A549 (cell line): Measurements from ENCODE around the gene HIPK1. TPM values are rescaled to one million over a fixed set of nuclear protein-coding genes. Genes with fewer than 3 reads are reported as not detected.
A peak's percentile ranks its signal among the peaks of the same experiment; 100 is the strongest.

Experiments used
- CEBPB ChIP-seq, 2 experiments: fragments of >200 bp in 1 of 2; sonication (Bioruptor Twin) in 1 of 2; formaldehyde crosslinking in 1 of 2; IDR thresholded peaks; 2 replicates each; pipeline ENCODE4 v1.6.1; 2012 to 2016
- CHD2 ChIP-seq: fragments of 150-350 bp; IDR thresholded peaks from 2 replicates; pipeline ENCODE4 v1.6.1; 2014; ENCODE audit warnings: low read length; ENCODE audit not compliant: partially characterized antibody
- CHD4 ChIP-seq: fragments of 200-600 bp; sonication (generic); IDR thresholded peaks from 2 replicates; pipeline ENCODE4 v1.6.1; 2016; ENCODE audit warnings: antibody characterized with exemption, mild to moderate bottlenecking, borderline replicate concordance
- EP300 ChIP-seq, 2 experiments: fragments of >200 bp; sonication (Bioruptor Twin); formaldehyde crosslinking; IDR thresholded peaks; 2 replicates in 1 of 2; 3 replicates in 1 of 2; pipeline ENCODE4 v1.6.1; 2016 to 2017
- FOXS1 ChIP-seq: fragments of 250-450 bp; sonication (Bioruptor Pico); IDR thresholded peaks from 2 replicates; pipeline ENCODE4 v1.5.0; 2020; ENCODE audit warnings: mild to moderate bottlenecking, moderate library complexity
- HOXA7 ChIP-seq: fragments of 250-450 bp; sonication (Bioruptor Pico); IDR thresholded peaks from 2 replicates; pipeline ENCODE4 v1.5.0; 2020; ENCODE audit warnings: mild to moderate bottlenecking, moderate library complexity
- HOXB13 ChIP-seq: fragments of 250-450 bp; sonication (Bioruptor Pico); IDR thresholded peaks from 2 replicates; pipeline ENCODE4 v1.5.0; 2020; ENCODE audit warnings: low read depth, mild to moderate bottlenecking, moderate library complexity
- HOXB5 ChIP-seq: fragments of 250-450 bp; sonication (Bioruptor Pico); IDR thresholded peaks from 2 replicates; pipeline ENCODE4 v1.5.0; 2020; ENCODE audit warnings: mild to moderate bottlenecking, moderate library complexity
- JUNB ChIP-seq: fragments of >200 bp; sonication (Bioruptor Twin); formaldehyde crosslinking; IDR thresholded peaks from 2 replicates; pipeline ENCODE4 v1.6.1; 2016
- NFE2L2 ChIP-seq: fragments of 150-350 bp; conservative IDR thresholded peaks from 2 replicates; pipeline ENCODE4 v1.6.1; 2014; ENCODE audit warnings: low read length
- PHF8 ChIP-seq: fragments of 200-600 bp; sonication (generic); IDR thresholded peaks from 2 replicates; pipeline ENCODE4 v1.6.1; 2016; ENCODE audit warnings: low read depth, mild to moderate bottlenecking, antibody characterized with exemption, moderate library complexity, borderline replicate concordance
- POLR2AphosphoS2 ChIP-seq: conservative IDR thresholded peaks from 2 replicates; pipeline ENCODE4 v1.6.1; 2012; ENCODE audit warnings: low read length, improper control_type of control experiment, inconsistent platforms
- RARB ChIP-seq: fragments of 250-450 bp; sonication (Bioruptor Pico); IDR thresholded peaks from 2 replicates; pipeline ENCODE4 v1.8.0; 2021; ENCODE audit warnings: mild to moderate bottlenecking, moderate library complexity
- RCOR1 ChIP-seq: fragments of 150-350 bp; IDR thresholded peaks from 2 replicates; pipeline ENCODE4 v1.6.1; 2014; ENCODE audit warnings: antibody characterized with exemption, low read length, low read depth
- REST ChIP-seq: fragments of 200-600 bp; sonication (generic); IDR thresholded peaks from 2 replicates; pipeline ENCODE4 v1.6.1; 2016; ENCODE audit warnings: antibody characterized with exemption, mild to moderate bottlenecking, moderate library complexity
- RNF2 ChIP-seq: fragments of 200-600 bp; sonication (generic); IDR thresholded peaks from 2 replicates; pipeline ENCODE4 v1.6.1; 2016; ENCODE audit warnings: low read depth, mild to moderate bottlenecking, antibody characterized with exemption, moderate library complexity, borderline replicate concordance
- SREBF2 ChIP-seq: fragments of 450-650 bp; IDR thresholded peaks from 2 replicates; pipeline ENCODE4 v1.6.1; 2014; ENCODE audit warnings: mild to moderate bottlenecking, moderate library complexity
- TFCP2L1 ChIP-seq: fragments of 250-450 bp; sonication (Bioruptor Pico); IDR thresholded peaks from 2 replicates; pipeline ENCODE4 v1.5.0; 2021; ENCODE audit warnings: mild to moderate bottlenecking
- TP53 ChIP-seq: fragments of 250-450 bp; sonication (Bioruptor Pico); IDR thresholded peaks from 2 replicates; pipeline ENCODE4 v1.5.0; 2021; ENCODE audit warnings: mild to moderate bottlenecking, moderate library complexity
- USF2 ChIP-seq: fragments of 450-650 bp; IDR thresholded peaks from 2 replicates; pipeline ENCODE4 v1.6.1; 2014; ENCODE audit warnings: antibody characterized with exemption
- ZSCAN20 ChIP-seq: fragments of 250-450 bp; sonication (Bioruptor Pico); IDR thresholded peaks from 2 replicates; pipeline ENCODE4 v1.8.0; 2022; ENCODE audit warnings: mild to moderate bottlenecking, moderate library complexity
- polyA plus RNA-seq, 4 experiments: library from polyadenylated mRNA; depleted of rRNA in 3 of 4; stranded (reverse); fragments of >200 nt; fragmentation: RNase III in 1 of 4; extraction: RNeasy Plus Mini Kit Qiagen cat#74134 plus additional on column Dnase treatment in 1 of 4; gene quantifications; 2 replicates in 3 of 4; 3 replicates in 1 of 4; pipeline ENCODE4 v1.2.3, GENCODE V29; 2011 to 2017
- TF ChIP-seq, protein P1 (sequence below): fragments of 250-450 bp; sonication (Bioruptor Pico); IDR thresholded peaks from 2 replicates; pipeline ENCODE4 v1.5.0; 2020; ENCODE audit warnings: low read depth, mild to moderate bottlenecking, moderate library complexity
- TF ChIP-seq, protein P2 (sequence below): fragments of >200 bp; sonication (Bioruptor Twin); formaldehyde crosslinking; IDR thresholded peaks from 3 replicates; pipeline ENCODE4 v1.5.1; 2016
- TF ChIP-seq, protein P3 (sequence below): IDR thresholded peaks from 2 replicates; pipeline ENCODE4 v1.6.1; 2012; ENCODE audit warnings: low read depth, borderline replicate concordance

HIPK1 gene
- polyA plus RNA-seq, 2 of the 4 experiments (the other 2 are of a cell fraction), result 11.3 to 27.4 TPM

GRCh38 chr1:113904674-113905434 is 24.3 kb upstream of the HIPK1 start, which contains the start of the genes AP4B1 and DCLRE1B (continued):
- TF ChIP-seq CHD2, result peak; percentile 64
- no peak for TF ChIP-seq RCOR1
- TF ChIP-seq RNF2, result no peak
- no peak for TF ChIP-seq HOXB13 (CRISPR knock-in tag)
- TF ChIP-seq, protein P1, sequence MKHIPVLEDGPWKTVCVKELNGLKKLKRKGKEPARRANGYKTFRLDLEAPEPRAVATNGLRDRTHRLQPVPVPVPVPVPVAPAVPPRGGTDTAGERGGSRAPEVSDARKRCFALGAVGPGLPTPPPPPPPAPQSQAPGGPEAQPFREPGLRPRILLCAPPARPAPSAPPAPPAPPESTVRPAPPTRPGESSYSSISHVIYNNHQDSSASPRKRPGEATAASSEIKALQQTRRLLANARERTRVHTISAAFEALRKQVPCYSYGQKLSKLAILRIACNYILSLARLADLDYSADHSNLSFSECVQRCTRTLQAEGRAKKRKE (CRISPR knock-in tag), result no peak
- TF ChIP-seq NFE2L2, result no peak
- no peak for TF ChIP-seq HOXB5 (CRISPR knock-in tag)
- no peak for TF ChIP-seq ZSCAN20
- no peak for TF ChIP-seq POLR2AphosphoS2
- TF ChIP-seq CEBPB (IDR thresholded peaks at IDR 0.05), result no peak
- TF ChIP-seq CHD4, result no peak
- no peak for TF ChIP-seq TP53 (CRISPR knock-in tag)
- TF ChIP-seq TFCP2L1 (CRISPR knock-in tag), result no peak
- TF ChIP-seq FOXS1 (CRISPR knock-in tag), result no peak
- peak; percentile 66; the same call in 1 of the 2 replicates for TF ChIP-seq PHF8
- TF ChIP-seq EP300 (IDR thresholded peaks at IDR 0.05), result no peak
- TF ChIP-seq USF2, result no peak
- TF ChIP-seq REST, result peak; percentile 53; the same call in 1 of the 2 replicates
- TF ChIP-seq, protein P2, sequence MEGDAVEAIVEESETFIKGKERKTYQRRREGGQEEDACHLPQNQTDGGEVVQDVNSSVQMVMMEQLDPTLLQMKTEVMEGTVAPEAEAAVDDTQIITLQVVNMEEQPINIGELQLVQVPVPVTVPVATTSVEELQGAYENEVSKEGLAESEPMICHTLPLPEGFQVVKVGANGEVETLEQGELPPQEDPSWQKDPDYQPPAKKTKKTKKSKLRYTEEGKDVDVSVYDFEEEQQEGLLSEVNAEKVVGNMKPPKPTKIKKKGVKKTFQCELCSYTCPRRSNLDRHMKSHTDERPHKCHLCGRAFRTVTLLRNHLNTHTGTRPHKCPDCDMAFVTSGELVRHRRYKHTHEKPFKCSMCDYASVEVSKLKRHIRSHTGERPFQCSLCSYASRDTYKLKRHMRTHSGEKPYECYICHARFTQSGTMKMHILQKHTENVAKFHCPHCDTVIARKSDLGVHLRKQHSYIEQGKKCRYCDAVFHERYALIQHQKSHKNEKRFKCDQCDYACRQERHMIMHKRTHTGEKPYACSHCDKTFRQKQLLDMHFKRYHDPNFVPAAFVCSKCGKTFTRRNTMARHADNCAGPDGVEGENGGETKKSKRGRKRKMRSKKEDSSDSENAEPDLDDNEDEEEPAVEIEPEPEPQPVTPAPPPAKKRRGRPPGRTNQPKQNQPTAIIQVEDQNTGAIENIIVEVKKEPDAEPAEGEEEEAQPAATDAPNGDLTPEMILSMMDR, result peak; percentile 40
- no peak for TF ChIP-seq RARB
- no peak for TF ChIP-seq SREBF2
- TF ChIP-seq, protein P3, sequence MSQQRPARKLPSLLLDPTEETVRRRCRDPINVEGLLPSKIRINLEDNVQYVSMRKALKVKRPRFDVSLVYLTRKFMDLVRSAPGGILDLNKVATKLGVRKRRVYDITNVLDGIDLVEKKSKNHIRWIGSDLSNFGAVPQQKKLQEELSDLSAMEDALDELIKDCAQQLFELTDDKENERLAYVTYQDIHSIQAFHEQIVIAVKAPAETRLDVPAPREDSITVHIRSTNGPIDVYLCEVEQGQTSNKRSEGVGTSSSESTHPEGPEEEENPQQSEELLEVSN, result no peak; the same call in 1 of the 2 replicates
- no peak for TF ChIP-seq HOXA7
- no peak for TF ChIP-seq JUNB
